GM19025 (cell line): ENCODE results near the gene IL12RB1.

Experiments
- ATAC-seq: cut with Tn5 transposase; IDR thresholded peaks from one replicate; pipeline ENCODE4 v1.9.1; 2021; ENCODE audit warnings: mild to moderate bottlenecking, low read depth, moderate library complexity; ENCODE audit not compliant: unreplicated experiment

Gene IL12RB1

DNA sequence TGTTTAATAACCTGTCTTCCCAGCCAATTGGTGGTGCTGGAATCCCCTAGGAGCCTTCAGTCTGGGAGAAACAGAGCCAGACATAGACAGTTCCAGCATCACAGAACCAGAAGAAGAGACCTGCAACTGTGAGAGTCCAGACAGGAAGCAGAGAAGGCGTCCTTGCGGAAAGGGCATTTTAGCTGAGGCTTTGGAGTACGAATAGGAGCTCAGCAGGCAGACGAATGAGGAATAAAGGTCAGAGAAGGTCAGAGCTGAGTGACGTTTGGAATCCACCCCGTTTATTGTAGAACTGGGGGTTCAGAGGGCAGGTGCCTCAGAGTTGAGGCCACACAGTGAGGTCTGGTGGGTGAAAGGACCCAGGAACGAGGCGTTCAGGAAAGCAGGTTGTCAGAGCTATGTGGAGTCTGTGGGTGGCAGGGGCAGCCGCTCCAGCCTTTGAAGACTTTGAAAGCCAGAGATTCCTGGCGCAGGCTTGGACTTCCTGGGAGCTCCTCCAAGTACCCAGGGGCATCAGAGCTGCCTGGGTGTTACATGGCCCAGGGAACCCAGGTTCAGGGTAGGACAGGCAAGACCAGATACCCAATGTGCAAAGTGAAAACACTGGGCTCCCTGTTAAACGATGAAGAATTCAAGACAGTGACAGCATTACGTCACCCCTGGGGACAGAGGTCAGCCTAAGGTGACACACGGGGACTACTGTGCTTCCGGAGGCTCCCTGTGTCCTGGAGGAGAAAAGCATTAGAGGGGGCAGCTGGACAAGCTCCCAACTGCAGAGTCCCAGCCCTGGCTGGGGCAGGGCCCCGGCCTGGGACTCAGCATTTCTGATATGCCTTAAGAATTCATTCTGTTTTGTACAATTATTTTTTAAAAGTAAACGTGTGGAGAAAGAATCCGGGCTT is 73.3 kb downstream of the IL12RB1 start:
- no peak for ATAC-seq

- ATAC-seq = no peak
These were observed 76.6 kb downstream of the IL12RB1 start for GRCh38 chr19:18010149-18010548.

- ATAC-seq = no peak
These were observed 77.2 kb downstream of the IL12RB1 start for GRCh38 chr19:18009412-18010066.
